ENCODE data around the gene MEF2A. TPM values are rescaled to one million over a fixed set of nuclear protein-coding genes. Genes with fewer than 3 reads are reported as not detected.

MEF2A gene
- polyA plus RNA-seq, 3 donors = 43.2 to 55.9 (median 55.1) TPM

- DNase-seq = no peak
Measured at GRCh38 chr15:99594916-99595315, 29.1 kb downstream of the MEF2A start.

- DNase-seq = no peak
Measured at GRCh38 chr15:99598296-99598695, 32.5 kb downstream of the MEF2A start.

GRCh38 chr15:99603828-99604227 lies 38.0 kb downstream of the MEF2A start:
- DNase-seq = no peak

GRCh38 chr15:99604865-99605264 lies 39.1 kb downstream of the MEF2A start:
- no peak for DNase-seq

- DNase-seq = no peak
Measured at GRCh38 chr15:99605490-99605931, 39.7 kb downstream of the MEF2A start.

- DNase-seq = no peak
Measured at GRCh38 chr15:99605990-99606389, 40.2 kb downstream of the MEF2A start.

GRCh38 chr15:99606646-99607045 lies 40.9 kb downstream of the MEF2A start:
- no peak for DNase-seq

- no peak for DNase-seq
Measured at GRCh38 chr15:99613481-99613880, 47.7 kb downstream of the MEF2A start.

GRCh38 chr15:99613887-99614647 lies 48.3 kb downstream of the MEF2A start:
- no peak for DNase-seq

- no peak for DNase-seq
Measured at GRCh38 chr15:99614749-99615288, 49.0 kb downstream of the MEF2A start.

GRCh38 chr15:99615460-99615859 lies 49.7 kb downstream of the MEF2A start:
- no peak for DNase-seq

GRCh38 chr15:99616129-99616528 lies 50.3 kb downstream of the MEF2A start:
- no peak for DNase-seq

GRCh38 chr15:99616773-99617342 lies 51.1 kb downstream of the MEF2A start:
- no peak for DNase-seq

GRCh38 chr15:99618941-99619411 lies 53.2 kb downstream of the MEF2A start:
- no peak for DNase-seq

GRCh38 chr15:99619712-99620111 lies 53.9 kb downstream of the MEF2A start:
- DNase-seq = no peak

- DNase-seq = no peak
Measured at GRCh38 chr15:99620178-99620577, 54.4 kb downstream of the MEF2A start.

- no peak for DNase-seq
Measured at GRCh38 chr15:99621767-99622166, 56.0 kb downstream of the MEF2A start.

- no peak for DNase-seq
Measured at GRCh38 chr15:99628374-99629001, 62.7 kb downstream of the MEF2A start.

GRCh38 chr15:99630607-99631131 lies 64.9 kb downstream of the MEF2A start:
- DNase-seq = no peak

GRCh38 chr15:99631255-99631654 lies 65.5 kb downstream of the MEF2A start:
- no peak for DNase-seq

GRCh38 chr15:99632521-99632920 lies 66.7 kb downstream of the MEF2A start:
- no peak for DNase-seq

- DNase-seq = no peak
Measured at GRCh38 chr15:99633655-99634054, 67.9 kb downstream of the MEF2A start.

GRCh38 chr15:99634576-99634975 lies 68.8 kb downstream of the MEF2A start:
- DNase-seq = no peak

All from renal pelvis (tissue), 4 donors.